C4-2B (cell line): ENCODE measurements around the gene TRPC4.
"Not testable (repeated sequence)": the region's sequence is repeated elsewhere in the genome, so short reads cannot be mapped to it uniquely, and the experiment has no call there.

Experiments used
- H3K27ac ChIP-seq: fragments of 450-650 bp; 2 replicates; pipeline ENCODE4 v1.5.1; 2017
- ZFX ChIP-seq: fragments of 450-650 bp; IDR thresholded peaks from 2 replicates; pipeline ENCODE4 v1.6.1; 2017
- TF ChIP-seq, protein P1 (sequence below): fragments of 450-650 bp; conservative IDR thresholded peaks from 2 replicates; pipeline ENCODE4 v1.5.1; 2017; ENCODE audit warnings: mild to moderate bottlenecking

The TRPC4 gene

DNA sequence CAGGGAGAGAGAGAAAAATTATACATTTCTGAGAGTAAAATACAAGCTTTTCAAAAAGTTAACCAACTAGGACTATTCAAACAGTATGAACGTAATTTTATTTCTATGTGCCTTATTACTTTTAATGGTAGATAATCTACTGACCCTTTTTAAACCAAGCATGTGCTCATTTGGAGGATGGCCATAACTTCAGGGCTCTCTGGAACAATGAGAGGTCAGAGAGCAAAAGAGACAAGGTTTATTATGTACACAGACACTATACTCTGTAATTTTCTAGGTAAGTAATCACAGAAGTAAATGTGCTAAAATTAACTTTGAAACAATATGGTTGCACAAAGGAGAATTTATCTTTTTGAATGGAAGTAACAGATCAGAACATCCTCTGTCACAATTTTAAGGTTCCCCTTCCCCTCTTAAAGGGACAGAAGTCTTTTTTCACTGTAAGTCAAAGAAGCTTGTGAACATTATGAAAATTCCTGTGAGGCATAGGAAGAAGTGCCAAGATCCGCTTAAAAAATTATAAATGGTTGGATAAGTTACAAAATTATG lies 272.0 kb downstream of the TRPC4 start:
- TF ChIP-seq, protein P1, sequence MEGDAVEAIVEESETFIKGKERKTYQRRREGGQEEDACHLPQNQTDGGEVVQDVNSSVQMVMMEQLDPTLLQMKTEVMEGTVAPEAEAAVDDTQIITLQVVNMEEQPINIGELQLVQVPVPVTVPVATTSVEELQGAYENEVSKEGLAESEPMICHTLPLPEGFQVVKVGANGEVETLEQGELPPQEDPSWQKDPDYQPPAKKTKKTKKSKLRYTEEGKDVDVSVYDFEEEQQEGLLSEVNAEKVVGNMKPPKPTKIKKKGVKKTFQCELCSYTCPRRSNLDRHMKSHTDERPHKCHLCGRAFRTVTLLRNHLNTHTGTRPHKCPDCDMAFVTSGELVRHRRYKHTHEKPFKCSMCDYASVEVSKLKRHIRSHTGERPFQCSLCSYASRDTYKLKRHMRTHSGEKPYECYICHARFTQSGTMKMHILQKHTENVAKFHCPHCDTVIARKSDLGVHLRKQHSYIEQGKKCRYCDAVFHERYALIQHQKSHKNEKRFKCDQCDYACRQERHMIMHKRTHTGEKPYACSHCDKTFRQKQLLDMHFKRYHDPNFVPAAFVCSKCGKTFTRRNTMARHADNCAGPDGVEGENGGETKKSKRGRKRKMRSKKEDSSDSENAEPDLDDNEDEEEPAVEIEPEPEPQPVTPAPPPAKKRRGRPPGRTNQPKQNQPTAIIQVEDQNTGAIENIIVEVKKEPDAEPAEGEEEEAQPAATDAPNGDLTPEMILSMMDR: no peak
- TF ChIP-seq ZFX: no peak
- no peak overlapping the region for H3K27ac ChIP-seq

DNA sequence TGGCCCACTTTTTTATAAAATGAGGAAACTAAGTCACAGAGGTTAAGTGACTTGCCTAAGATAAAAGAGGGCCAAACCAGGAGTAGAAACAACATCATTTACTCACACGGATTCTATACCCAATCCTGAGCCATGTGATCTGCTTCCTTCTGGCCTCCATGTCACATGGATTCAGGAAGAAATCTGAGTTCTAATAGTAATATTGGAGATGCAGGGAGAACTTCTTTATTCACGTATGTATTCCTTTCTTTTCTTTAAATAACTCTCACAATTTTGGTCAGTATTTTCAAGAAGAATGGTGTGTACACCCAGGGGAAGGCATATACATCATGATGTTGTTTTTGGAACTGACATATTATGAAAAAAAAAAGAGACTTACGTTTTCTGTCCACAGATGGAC lies 272.8 kb downstream of the TRPC4 start:
- no peak overlapping the region for H3K27ac ChIP-seq
- TF ChIP-seq, protein P1: no peak
- TF ChIP-seq ZFX: no peak

DNA sequence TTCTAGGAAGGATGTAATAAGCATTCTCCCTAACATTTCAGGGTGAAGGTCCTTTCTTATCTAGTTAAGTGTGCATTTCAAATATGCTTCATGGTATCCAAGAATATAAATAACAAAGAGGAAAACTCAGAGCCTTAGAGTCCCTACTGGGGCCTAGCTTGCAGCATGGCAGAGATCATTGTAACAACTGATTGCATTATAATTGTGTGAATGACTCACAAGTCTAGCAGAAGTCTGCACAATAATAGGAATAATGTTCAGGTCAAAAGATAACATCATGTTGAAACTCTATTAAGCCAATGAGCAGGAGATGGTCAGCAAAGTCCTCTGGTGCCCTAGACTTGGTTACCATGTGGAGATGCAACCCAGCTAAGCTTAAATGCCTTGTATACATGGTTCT lies 274.4 kb downstream of the TRPC4 start:
- H3K27ac ChIP-seq: no peak overlapping the region
- TF ChIP-seq, protein P1: no peak
- no peak for TF ChIP-seq ZFX

DNA sequence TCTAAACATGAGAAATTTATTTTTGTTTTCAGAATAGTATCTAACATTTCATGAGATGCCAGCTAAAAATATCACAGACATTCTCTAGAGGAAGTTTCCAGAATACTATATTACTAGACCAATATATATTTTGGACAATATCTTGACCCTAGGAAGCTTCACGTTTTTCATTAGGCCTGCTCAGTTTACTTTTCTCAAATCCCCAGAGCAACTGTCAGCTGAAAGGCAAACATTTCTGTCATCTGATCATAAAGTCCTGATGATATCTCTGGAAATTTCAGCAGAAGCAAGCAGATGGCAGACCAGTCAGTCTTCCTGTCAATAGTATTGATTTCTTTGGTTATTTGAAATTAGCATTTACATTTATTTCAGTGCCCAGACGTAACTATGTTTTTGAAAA lies 275.0 kb downstream of the TRPC4 start:
- no peak overlapping the region for H3K27ac ChIP-seq
- TF ChIP-seq, protein P1: no peak
- no peak for TF ChIP-seq ZFX

DNA sequence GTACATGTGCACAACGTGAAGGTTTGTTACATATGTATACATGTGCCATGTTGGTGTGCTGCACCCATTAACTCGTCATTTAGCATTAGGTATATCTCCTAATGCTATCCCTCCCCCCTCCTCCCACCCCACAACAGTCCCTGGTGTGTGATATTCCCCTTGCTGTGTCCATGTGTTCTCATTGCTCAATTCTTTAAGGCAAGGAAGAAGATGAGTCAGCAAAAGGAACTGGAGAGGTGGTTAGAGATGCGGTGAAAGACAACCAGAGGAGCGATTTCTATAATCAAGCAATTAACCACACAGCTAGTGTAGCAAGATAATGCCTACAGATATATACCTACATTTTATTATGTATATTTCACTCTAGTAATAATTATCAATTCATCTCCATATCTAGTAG lies 280.2 kb downstream of the TRPC4 start:
- not testable (repeated sequence) for H3K27ac ChIP-seq

DNA sequence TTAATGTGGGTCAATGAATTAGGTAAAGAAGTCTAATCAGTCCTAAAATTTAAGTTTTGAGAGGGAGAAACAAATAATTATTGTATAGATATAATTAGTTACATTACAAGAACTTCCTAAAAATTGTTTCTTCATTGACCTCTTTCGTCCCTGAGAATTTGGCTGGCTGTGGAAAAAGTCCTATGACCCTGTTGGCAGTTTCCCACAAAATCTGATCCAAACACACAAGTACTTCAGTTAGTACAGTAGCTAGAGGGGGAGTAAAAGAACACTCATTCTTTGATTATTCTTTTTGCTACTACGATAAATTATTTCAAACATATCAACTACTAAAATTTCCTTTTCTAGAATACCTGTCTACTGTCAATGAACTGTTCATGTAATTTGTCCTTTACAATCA lies 282.3 kb downstream of the TRPC4 start:
- H3K27ac ChIP-seq: no peak overlapping the region
- no peak for TF ChIP-seq ZFX
- TF ChIP-seq, protein P1: no peak
